UCSD-AML1 (cell line): ENCODE results near the gene RHOT1.
"Not testable (repeated sequence)": the region's sequence is repeated elsewhere in the genome, so short reads cannot be mapped to it uniquely, and the experiment has no call there.

ENCODE experiments used
- DNase-seq: peaks from one replicate; lab custom pipeline; 2025; ENCODE audit not compliant: unreplicated experiment; lab: John Stamatoyannopoulos, UW

RHOT1 gene

DNA sequence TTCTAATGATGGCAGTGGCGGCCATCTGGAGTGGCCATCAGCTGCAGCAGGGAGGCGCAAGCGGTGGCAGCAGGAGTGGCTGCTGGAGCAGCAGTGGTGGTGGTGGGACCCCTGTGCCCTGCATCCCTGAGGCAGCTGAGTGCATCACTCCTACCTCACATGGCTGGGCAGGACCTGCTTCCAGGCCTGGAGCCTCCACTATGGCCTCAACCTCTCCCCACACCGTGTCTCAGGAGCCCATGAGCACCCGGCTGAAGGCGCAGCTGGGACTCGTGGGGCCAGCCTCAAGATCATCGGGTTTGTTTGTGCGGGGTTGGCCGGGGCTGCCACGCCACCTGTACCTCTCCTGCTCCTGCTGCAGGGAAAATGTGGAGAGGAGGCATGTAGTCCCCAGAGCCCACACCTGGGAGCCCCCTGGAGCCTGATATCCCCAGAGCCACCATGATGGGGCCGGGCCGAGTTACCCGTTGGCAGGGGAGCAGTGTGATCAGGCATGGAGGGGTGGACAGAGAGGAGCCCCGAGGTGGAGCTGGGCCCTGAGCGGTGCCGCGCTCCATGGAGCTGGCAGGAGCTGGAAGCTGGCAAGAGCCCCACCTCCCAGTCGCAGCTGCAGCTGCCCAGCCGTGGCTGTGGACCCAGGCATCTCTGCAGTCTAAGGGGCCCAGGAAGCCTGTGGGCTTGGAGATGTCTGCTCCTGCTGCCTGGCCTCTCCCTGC is 16.7 kb downstream of the RHOT1 start:
- DNase-seq: no peak

DNA sequence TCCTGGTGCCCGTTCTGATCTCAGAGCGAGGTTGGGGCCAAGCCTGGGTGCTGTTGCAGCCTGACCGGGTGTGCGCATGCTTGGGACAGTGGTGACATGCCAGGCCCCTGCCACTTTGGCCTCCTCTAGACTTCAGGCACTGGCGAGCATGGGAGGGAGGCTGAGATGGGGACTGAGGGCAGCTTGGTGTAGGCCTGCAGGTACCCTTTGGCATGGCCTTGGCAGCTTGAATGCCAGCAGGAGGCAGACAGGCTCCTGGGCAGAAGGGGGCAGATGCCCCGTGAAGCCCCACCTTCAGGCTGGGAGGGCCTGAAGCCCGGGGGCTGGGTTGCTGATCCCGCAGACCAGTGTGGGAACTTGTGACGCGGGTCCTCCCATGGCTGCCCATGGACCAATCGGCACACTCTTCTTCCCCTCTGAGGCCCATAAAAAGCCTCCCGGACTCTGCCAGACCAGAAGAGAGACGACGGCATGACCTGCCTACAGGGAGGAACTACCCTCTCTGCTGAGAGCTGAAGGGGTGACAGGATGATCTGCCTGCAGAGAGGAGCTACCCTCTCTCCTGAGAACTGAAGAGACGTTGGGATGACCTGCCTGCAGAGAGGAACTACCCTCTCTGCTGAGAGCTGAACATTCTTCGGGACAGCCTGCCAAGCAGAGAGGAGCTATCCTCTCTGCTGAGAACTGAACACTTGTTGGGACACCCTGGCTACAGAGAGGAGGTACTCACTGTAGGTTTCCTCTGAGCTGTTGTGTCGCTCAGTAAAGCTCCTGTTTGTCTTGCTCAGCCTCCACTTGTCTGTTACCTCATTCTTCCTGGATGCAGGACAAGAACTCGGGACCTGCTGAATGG is 17.5 kb downstream of the RHOT1 start:
- DNase-seq: no peak

DNA sequence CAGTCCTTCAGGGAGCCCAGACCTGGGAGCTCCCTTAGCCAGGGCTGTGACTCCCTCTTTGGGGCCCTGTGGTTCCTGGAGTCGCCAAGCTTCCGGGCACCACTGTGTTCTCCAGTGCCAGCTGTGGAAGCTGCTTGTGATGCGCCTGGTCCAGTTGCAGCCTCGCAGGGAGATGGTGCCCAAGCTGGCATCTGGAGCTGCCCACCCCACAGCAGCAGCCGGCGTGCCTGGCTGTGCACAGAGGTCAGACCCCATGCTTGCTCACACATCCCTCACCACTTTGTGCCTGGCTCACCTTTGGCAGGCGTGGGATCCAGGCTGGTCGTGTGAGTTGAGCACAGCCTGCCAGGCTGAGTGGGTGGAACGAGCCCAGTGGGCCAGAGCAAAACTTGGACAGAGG is 18.2 kb downstream of the RHOT1 start:
- DNase-seq: no peak

DNA sequence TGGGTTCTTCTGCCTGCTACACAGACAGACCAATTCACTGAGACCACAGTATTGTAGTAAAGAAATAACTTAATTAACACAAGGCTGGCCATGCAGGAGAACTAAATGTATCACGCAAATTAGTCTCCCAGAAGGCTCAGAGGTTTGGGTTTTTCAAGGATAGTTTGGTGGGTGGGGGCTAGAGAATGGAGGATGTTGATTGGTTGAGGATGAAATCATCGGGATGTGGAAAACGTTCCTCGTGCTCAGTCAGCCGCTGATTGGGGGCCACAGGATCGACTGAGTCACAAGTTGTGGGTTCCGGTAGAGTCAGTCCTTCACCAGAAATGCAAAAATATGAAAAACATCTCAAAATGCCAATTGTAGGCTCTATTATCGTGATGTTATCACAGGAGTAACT is 18.7 kb downstream of the RHOT1 start:
- DNase-seq: no peak

DNA sequence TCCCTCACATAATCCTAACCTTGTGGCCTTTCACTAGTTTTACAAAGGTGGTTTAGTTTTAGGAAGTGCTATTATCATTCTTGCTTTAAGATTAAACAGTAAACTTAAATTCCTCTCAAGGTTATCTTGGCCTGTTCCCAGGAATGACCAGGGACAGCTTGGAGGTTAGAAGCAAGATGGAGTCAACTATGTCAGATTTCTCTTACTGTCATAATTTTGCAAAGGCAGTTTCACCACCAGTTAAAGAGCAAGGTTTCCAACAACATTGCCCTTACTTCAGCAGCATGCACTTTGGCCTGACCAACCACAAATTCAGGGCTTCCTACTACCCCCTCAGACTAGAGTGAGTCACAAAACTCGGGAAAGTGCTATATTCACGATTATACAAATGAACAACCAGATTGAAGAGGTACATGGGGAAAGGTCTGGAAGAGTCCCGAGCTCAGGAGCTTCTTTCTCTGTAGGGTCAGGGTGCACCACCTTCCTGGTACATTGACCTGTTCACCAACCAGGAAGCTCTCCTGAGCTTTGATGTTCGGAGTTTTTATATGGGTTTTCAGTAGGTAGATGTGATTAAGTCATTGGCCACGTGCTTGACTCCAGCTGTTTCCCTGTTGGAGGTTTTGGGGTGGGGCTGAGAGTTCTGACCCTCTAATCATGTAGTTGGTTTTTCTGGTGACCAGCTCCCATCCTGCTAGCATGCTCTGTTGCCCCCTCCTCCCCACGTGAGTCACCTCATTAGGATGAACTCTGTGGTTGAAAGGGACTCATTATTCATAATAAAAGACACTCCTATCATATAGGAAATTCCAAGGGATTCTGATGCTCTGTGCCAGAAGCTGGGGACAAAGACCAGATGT is 19.4 kb downstream of the RHOT1 start:
- no peak for DNase-seq

DNA sequence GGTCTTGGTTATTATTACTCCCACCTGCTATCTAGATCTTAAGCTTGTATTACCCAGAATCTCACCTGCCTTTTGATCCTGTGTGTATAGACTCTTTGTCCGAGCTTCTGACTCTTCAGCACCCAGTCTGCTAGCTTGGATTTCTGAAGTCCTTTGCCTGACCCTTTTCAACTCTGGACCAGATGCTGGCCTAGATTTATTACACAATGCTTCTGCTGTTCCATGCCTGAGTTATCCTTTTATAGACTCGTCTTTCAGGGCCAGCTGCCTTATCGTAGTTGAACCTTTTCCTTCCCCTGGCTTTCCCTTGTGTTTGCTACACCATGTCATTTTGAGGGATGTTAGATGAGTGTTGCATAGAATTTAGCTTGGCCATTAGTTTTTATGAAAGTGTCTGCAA is 32.6 kb downstream of the RHOT1 start:
- no peak for DNase-seq

DNA sequence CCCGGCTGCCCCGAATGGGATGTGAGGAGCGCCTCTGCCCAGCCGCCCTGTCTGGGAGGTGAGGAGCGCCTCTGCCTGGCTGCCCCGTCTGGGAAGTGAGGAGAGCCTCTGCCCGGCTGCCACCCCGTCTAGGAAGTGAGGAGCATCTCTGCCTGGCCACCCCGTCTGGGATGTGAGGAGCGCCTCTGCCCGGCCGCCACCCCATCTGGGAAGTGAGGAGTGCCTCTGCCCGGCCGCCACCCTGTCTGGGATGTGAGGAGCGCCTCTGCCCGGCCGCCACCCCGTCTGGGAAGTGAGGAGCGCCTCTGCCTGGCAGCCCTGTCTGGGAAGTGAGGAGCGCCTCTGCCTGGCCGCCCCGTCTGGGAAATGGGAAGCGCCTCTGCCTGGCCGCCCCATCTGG is 36.4 kb downstream of the RHOT1 start:
- DNase-seq: not testable (repeated sequence)

DNA sequence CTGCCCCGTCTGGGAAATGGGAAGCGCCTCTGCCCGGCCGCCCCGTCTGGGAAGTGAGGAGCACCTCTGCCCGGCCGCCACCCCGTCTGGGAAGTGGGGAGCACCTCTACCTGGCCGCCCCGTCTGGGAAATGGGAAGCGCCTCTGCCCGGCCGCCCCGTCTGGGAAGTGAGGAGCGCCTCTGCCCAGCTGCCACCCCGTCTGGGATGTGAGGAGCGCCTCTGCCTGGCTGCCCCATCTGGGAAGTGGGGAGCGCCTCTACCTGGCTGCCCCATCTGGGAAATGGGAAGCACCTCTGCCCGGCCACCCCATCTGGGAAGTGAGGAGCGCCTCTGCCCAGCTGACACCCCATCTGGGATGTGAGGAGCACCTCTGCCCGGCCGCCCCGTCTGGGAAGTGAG is 36.8 kb downstream of the RHOT1 start:
- DNase-seq: not testable (repeated sequence)

DNA sequence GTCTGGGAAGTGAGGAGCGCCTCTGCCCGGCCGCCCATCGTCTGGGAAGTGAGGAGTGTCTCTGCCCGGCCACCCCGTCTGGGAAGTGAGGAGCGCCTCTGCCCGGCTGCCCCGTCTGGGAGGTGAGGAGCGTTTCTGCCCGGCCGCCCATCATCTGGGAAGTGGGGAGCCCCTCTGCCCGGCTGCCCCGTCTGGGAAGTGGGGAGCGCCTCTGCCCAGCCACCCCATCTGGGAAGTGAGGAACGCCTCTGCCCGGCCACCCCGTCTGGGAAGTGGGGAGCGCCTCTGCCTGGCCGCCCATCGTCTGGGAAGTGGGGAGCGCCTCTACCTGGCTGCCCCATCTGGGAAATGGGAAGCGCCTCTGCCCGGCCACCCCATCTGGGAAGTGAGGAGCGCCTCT is 37.2 kb downstream of the RHOT1 start:
- DNase-seq: not testable (repeated sequence)

DNA sequence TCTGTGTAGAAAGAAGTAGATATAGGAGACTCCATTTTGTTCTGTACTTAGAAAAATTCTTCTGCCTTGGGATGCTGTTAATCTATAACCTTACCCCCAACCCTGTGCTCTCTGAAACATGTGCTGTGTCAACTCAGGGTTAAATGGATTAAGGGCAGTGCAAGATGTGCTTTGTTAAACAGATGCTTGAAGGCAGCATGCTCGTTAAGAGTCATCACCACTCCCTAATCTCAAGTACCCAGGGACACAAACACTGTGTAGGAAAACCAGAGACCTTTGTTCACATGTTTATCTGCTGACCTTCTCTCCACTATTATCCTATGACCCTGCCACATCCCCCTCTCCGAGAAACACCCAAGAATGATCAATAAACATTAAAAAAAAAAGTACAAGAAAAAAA is 38.0 kb downstream of the RHOT1 start:
- not testable (repeated sequence) for DNase-seq

DNA sequence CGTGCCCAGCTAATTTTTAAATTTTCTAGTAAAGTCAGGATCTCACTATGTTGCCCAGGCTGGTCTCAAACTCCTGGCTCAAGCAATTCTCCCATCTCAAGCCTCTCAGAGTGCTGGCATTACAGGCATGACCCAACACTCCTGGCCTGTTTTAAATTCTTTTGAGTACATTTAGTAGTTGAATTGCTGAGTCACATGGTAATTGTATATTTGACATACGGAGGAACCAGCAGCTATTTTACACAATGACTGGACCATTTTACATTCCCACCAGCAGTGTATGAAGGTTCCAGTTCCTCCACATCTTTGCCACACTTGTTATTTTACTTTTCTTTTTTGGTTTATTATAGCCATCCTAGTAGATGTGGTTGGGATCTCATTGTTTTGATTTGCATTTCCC is 43.6 kb downstream of the RHOT1 start:
- no peak for DNase-seq

DNA sequence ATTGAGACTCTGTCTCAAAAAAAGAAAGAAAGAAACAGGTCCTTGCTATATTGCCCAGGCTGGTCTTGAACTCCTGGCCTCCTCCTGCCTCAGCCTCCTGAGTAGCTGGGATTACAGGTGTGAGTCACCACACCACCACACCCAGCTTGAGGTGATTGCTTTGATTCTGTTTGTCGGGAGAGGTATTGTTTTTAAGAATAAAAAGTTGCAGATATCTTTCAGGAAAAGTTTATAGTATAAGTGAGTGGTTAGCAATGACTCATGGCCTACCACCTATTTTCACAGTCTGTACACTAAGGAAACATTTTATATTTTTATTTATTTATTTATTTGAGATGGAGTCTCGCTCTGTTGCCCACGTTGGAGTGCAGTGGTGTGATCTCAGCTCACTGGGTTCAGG is 45.0 kb downstream of the RHOT1 start:
- no peak for DNase-seq

DNA sequence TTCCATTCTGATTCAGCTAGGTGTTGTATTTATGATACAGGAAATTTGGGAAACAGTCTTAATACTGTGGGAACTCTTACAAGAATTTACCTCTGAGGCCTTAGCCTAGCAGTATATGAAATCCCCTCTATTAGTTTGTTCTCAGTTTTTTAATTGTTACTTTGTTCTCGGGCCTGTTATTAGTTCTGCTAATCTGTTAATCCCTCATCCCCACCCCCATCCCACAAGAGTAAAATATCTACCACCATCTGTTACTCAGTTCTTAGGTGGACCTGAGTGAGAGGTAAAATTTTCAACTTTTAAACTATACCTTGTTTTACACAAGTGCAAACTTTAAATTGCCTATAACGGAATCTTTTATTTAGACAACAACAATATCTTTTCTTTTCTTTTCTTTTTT is 47.0 kb downstream of the RHOT1 start:
- no peak for DNase-seq

DNA sequence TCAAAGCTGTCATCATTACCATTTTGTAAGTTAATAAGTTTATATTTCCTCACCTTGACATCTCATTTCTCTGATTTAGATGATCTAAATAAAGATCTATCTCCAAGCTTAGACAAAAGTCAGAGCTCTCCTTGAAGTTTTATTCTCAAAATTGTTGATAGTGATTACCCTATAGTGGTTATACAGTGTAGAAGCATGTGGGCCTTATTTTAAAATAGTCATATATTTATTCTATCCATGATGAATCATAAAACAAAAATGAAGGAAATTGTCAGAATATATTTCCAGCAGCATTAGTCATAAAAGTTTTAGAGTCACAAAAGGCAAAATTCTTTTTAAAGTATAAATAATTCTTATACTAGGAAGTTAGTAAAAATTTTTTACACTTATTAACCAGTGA is 49.0 kb downstream of the RHOT1 start:
- no peak for DNase-seq

DNA sequence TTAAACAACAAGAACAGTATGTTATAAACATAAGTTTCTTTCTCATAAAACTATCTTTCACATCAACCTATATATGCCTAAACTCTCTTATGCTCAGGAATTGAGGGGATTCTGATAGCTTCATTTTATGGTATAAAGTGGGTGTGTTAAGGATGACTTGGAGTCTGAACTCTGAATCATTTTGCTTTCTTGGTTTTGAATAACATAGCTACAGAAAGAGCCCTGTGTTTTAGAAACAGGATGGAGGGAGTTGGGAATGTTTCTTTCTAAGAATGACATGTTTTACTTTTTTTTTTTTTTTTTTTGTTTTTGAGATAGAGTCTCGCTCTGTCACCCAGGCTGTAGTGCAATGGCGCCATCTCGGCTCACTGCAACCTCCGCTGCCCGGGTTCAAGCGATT is 50.1 kb downstream of the RHOT1 start:
- DNase-seq: no peak

DNA sequence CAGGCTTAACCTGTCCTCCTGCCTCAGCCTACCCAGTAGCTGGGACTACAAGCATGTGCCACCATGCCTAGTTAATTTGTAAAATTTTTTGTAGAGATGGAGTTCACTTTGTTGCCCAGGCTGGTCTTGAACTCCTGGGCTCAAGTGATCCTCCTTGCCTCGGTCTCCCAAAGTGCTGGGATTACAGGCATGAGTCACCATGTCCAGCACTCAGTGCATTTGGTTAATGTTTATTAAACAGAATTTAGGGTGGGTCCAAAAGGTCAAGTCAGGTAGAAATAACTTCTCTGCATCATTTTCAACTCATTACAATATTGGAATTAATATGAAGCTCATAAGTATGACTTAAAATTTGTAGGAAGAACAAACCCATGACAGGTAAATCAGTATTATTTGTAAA is 55.7 kb downstream of the RHOT1 start:
- DNase-seq: no peak

DNA sequence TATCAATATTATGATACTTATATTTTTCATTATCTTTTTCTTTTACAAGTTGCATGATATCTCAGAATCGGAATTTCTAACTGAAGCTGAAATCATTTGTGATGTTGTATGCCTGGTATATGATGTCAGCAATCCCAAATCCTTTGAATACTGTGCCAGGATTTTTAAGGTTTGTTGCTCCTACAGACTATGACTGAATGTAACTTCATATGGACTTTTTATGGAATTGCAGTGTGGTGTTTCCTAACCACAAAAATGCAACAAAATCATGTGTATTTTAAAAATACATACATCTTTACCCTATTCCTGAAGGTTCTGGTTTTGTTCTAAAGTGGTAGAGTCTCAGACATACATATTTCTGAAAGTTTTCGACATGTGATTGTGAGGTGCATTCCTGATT is 64.6 kb downstream of the RHOT1 start:
- no peak for DNase-seq

DNA sequence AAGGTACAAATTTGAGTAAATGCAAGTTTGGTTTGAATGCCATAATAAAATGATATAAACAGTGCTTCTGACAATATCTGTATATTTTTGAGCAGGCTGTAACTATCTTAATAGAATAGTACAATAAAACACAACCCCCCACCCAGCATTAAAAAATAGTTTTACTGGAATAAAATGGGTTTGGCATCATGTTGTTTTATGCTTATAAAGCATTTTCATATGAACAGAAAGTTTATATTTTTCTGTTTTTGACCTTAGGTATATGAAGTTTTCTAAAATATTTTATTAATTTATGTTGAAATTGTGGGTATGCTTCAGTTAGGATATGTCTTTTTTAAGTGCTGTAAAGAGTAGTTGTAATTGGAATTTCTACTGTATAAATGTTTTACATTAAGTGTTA is 66.1 kb downstream of the RHOT1 start:
- no peak for DNase-seq

DNA sequence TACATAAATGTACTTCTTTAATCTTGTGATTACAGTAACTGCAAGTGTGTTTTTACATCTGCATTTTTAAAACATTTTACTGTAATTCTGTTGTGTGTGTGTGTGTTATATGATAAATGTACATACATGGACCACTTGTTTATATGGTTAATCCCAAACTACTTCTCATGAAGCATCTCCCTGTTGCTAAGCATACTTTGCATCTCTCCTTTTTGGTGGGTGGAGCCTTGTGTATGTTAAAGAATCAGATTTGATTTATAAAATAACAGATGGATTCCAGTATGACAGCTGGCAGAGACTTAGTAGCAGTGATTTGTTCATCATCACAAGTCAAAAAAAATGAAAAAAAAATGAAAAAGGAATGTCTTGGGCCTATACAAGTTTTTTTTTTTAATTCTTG is 67.3 kb downstream of the RHOT1 start:
- DNase-seq: no peak

DNA sequence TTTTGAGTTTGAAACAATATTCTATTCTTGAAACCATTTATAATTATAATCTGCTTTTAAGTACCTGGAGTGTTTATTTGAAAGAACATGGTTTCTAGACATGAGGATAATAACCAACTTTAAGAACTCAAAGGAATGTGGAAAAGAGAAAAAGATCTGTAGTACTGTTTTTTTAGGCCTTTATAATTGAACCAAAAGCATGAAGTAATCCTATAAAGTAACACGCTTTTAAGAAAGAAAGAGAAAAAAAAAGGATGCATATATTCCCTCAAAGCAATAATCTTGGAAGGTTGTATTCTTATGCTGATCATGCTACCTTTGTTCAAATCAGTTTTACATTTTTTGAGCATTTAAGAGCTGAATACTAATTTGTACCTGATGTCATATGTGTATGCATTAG is 69.4 kb downstream of the RHOT1 start:
- DNase-seq: no peak

DNA sequence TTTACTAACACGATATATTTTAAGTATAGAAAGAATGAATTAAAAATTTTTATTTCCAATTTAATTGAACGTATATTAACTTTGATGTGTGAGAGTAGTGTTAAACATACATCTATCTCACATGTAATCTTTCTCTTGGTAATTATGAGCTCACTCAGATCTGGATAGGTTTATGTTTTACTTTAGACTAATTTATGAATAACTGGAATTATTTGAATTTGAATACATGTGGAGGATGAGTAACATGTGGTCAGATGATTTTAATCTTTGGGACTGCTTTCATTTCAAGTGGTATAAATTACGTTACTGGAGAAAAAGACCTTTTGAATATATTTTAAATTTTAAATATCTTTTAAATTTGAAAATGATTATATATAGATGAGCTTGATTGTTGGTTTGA is 73.4 kb downstream of the RHOT1 start:
- no peak for DNase-seq

DNA sequence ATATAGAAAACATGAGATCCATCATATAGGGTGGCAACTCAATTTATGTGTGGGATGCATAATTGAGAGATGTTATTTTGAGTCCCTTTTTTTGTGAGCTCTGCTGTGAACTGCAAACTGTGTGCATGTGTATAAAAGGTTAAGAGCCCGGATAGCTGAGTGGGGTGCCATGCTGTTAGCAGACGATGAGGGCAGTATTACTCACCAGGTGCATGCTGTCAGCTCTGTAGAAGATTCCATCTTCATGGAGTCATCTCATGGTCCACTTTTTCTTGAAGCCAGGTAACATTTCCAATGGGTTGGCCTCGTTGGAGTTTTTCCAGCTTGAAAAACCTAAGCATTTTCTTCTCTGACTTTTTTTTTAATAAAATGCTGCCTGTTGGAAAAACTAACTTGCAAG is 80.3 kb downstream of the RHOT1 start:
- no peak for DNase-seq
